GM10266 (cell line): ENCODE results near the gene GTF3C5.
"Not testable (repeated sequence)": the region's sequence is repeated elsewhere in the genome, so short reads cannot be mapped to it uniquely, and the experiment has no call there.

Experiments
- DNase-seq: peaks from one replicate; pipeline ENCODE4 v3.0.0; 2012; ENCODE audit errors: extremely low spot score
- TF ChIP-seq, protein P1 (sequence below): IDR thresholded peaks from 2 replicates; pipeline ENCODE4 v1.5.1; 2012; ENCODE audit warnings: mild to moderate bottlenecking, low read depth; ENCODE audit not compliant: control insufficient read depth, insufficient read depth; ENCODE audit errors: missing control alignments

GTF3C5 gene

DNA sequence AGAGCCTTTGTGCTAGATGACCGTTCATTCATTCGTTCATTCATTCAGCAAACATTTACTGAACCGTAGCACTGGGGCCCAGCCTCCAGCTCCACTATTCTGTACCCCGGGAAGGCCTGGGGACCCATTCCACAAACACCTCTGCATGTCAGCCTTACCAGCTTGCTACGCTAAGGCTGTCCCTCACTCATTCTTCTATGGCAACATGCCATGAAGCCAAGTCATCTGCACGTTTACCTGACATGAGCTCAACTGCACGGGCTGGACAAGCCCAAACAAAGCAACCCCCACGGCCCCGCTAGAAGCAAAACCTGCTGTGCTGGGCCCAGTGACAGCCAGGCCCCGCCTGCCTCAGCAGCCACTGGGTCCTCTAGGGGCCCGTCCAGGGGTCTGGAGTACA is 37.0 kb downstream of the GTF3C5 start:
- DNase-seq, result no peak
- TF ChIP-seq, protein P1, sequence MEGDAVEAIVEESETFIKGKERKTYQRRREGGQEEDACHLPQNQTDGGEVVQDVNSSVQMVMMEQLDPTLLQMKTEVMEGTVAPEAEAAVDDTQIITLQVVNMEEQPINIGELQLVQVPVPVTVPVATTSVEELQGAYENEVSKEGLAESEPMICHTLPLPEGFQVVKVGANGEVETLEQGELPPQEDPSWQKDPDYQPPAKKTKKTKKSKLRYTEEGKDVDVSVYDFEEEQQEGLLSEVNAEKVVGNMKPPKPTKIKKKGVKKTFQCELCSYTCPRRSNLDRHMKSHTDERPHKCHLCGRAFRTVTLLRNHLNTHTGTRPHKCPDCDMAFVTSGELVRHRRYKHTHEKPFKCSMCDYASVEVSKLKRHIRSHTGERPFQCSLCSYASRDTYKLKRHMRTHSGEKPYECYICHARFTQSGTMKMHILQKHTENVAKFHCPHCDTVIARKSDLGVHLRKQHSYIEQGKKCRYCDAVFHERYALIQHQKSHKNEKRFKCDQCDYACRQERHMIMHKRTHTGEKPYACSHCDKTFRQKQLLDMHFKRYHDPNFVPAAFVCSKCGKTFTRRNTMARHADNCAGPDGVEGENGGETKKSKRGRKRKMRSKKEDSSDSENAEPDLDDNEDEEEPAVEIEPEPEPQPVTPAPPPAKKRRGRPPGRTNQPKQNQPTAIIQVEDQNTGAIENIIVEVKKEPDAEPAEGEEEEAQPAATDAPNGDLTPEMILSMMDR, result no peak

DNA sequence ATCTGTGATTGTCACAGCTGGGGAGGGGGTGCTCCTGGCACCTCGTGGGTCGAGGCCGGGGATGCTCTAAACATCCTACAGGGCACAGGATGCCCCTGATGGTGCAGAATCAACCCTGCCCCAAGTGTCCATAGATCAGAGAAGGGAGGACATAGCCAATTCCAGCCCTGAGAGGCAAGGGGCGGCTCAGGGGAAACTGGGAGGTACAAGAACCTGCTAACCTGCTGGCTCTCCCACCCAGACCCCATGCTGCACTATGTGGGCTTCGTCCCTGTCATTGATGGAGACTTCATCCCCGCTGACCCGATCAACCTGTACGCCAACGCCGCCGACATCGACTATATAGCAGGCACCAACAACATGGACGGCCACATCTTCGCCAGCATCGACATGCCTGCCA is 37.6 kb downstream of the GTF3C5 start:
- DNase-seq, result not testable (repeated sequence)

DNA sequence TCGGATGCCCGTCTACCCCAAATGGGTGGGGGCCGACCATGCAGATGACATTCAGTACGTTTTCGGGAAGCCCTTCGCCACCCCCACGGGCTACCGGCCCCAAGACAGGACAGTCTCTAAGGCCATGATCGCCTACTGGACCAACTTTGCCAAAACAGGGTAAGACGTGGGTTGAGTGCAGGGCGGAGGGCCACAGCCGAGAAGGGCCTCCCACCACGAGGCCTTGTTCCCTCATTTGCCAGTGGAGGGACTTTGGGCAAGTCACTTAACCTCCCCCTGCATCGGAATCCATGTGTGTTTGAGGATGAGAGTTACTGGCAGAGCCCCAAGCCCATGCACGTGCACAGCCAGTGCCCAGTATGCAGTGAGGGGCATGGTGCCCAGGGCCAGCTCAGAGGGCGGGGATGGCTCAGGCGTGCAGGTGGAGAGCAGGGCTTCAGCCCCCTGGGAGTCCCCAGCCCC is 39.7 kb downstream of the GTF3C5 start:
- DNase-seq, result not testable (repeated sequence)

DNA sequence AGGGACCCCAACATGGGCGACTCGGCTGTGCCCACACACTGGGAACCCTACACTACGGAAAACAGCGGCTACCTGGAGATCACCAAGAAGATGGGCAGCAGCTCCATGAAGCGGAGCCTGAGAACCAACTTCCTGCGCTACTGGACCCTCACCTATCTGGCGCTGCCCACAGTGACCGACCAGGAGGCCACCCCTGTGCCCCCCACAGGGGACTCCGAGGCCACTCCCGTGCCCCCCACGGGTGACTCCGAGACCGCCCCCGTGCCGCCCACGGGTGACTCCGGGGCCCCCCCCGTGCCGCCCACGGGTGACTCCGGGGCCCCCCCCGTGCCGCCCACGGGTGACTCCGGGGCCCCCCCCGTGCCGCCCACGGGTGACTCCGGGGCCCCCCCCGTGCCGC is 40.2 kb downstream of the GTF3C5 start:
- DNase-seq, result not testable (repeated sequence)

DNA sequence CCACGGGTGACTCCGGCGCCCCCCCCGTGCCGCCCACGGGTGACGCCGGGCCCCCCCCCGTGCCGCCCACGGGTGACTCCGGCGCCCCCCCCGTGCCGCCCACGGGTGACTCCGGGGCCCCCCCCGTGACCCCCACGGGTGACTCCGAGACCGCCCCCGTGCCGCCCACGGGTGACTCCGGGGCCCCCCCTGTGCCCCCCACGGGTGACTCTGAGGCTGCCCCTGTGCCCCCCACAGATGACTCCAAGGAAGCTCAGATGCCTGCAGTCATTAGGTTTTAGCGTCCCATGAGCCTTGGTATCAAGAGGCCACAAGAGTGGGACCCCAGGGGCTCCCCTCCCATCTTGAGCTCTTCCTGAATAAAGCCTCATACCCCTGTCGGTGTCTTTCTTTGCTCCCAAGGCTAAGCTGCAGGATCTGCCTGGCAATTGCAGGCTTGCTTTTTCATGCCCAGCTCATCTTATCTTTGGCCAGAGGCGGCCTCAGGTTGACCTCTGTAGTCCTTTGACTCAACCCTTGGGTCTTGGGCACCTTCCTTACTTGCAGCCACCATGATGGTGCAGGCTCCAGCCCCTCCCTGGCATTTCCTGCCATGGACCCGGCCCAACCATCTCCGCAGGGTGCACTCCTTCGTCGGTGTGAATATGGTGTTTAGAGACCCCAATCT is 40.8 kb downstream of the GTF3C5 start:
- DNase-seq, result no peak
- TF ChIP-seq, protein P1, result no peak

DNA sequence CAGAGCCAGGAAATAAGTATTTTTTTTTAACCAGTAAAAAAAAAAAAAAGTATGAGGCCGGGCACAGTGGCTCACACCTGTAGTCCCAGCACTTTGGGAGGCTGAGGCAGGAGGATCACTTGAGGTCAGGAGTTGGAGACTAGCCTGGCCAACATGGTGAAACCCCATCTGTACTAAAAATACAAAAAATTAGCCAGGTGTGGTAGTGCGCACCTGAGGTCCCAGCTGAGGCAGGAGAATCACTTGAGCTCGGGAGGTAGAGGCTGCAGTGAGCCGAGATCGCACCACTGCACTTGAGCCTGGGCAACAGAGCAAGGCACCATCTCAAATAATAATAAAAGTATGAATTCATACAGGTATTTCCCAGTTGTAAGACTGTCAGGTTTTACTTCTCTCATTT is 41.4 kb downstream of the GTF3C5 start:
- not testable (repeated sequence) for DNase-seq

DNA sequence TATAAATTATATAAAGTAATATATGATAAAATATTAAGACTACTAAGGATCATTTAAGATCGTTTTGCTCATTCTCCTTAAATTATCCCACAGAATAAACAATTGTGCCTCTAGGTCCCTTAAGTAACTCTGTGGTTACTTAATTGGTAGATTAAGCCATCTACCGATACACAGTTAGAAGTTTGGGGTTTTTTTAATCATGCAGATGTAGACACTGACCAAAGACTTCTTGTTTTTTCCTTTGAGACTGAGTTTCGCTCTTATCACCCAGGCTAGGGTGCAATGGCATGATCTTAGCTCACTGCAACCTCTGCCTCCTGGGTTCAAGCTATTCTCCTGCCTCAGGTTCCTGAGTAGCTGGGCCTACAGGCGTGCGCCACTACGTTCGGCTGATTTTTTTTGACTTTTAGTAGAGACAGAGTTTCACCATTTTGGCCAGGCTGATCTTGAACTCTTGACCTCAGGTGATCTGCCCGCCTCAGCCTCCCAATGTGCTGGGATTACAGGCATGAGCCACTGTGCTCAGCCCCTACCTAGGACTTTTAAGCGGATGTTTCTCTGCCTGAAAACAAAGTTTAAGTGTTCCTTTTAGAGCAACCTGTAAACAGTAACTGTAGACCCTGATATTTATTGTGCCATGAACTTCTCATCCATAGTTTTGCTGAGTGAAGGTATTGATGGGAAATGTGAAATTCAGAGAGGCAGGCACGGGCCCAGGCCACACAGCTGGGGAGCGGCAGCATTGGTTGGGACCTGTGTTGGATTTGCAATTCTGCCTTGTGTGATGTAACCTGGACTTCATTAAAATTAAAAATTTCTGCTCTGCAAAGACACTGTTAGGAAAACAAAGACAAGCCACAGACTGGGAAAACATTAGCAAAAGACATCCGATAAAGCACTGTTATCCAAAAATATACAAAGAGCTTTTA is 42.6 kb downstream of the GTF3C5 start:
- DNase-seq, result no peak
- TF ChIP-seq, protein P1, result no peak

DNA sequence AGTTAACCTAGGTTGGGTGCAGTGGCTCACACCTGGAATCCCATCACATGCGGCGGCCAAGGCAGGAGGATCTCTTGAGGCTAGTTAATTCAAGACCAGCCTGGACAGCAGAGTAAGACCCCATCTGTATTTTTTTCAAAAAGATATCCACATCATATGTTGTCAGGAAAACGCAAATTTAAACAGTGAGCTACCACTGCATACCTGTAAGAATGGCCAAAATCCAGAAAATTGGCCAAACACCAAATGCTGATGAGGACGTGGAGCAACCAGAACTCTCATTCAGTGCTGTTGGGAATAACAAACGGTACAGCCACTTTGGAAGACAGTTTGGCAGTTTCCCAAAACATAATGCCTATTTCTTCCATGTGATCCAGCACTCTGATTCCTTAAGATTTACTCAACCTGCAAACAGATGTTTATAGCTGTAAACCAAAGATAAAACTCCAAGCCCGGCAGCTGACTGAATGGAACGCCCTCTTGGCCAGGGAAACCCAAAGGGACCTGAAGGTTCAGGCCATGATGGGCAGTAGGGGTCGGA is 43.4 kb downstream of the GTF3C5 start:
- DNase-seq, result no peak
- TF ChIP-seq, protein P1, result no peak

DNA sequence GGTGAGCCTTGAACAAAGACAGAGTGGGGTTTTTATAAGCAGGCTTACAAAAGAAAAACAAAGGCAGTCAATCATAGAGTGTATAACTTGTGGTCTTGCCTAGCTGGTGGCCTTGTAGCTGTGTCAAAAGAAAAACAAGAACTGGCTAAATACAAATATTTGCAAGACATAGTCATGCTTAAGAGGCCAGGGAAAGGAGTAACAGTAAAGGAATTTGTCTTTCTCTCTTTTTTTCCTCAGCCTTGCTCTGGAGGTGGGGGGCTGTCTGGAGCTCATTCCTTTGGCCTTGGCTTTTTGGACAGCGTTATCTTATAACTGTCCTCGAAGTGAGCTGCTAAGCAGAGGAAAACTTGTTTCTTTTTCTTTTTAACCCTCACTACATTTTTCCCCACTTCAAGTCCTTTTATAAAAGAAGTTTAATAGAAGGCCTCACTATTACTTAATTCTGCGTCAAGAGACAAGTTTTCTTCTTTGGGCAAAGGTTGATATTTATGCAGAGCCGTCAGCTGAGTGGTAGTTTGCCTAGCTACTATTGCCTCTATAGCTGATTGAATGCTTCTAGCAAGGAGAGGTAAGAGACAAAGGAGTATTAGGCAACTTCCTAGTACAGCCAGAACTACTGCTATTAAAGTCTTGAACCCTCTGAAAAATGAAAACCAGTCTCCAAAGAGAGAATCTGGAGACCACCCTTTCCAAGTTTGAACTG is 45.3 kb downstream of the GTF3C5 start:
- TF ChIP-seq, protein P1, result no peak
- no peak for DNase-seq
